Frontal cortex (tissue), 4 donors: ENCODE measurements around the gene MYO5A. TPM values are rescaled to one million over a fixed set of nuclear protein-coding genes. Genes with fewer than 3 reads are reported as not detected.
"Not testable (repeated sequence)": the region's sequence is repeated elsewhere in the genome, so short reads cannot be mapped to it uniquely, and the experiment has no call there.

Experiments used
- DNase-seq, 2 donors: peaks; one replicate each; pipeline ENCODE4 v3.0.0; 2012; ENCODE audit warnings: low spot score in 2 of 2
- FAIRE-seq: peaks from 2 replicates; lab custom pipeline; 2012; peaks lifted over from hg19 to GRCh38; lab: Jason Lieb, UNC
- total RNA-seq: library from RNA; depleted of rRNA; stranded (reverse); fragments of >200 nt; gene quantifications from one replicate; pipeline ENCODE4 v1.2.3, GENCODE V29; 2014
- donor health status: control.
- donor health status: control.
- donor health status: control.

The MYO5A gene
- total RNA-seq, 1 donor from 2014 or later, result 125 TPM

DNA sequence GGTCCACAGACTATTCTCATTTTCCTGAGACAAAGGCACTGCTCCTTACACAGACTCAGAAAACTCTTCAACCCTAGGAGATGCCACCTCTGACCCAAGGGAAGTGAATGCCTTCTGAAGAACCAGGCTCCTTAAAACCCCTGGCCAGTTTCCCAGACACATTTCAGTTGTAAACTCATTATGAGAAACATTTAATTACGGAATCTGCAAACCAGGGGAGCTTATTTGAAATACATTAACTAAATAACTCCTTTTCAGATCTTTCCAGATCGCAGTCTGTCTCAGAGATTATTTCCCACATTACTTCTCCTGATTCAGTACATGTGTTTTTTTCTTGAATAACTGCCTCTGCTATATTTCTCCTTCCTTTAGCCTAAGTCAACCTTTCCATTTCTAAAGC, 17.6 kb downstream of the MYO5A start:
- FAIRE-seq (no peak), DNase-seq (no peak)

DNA sequence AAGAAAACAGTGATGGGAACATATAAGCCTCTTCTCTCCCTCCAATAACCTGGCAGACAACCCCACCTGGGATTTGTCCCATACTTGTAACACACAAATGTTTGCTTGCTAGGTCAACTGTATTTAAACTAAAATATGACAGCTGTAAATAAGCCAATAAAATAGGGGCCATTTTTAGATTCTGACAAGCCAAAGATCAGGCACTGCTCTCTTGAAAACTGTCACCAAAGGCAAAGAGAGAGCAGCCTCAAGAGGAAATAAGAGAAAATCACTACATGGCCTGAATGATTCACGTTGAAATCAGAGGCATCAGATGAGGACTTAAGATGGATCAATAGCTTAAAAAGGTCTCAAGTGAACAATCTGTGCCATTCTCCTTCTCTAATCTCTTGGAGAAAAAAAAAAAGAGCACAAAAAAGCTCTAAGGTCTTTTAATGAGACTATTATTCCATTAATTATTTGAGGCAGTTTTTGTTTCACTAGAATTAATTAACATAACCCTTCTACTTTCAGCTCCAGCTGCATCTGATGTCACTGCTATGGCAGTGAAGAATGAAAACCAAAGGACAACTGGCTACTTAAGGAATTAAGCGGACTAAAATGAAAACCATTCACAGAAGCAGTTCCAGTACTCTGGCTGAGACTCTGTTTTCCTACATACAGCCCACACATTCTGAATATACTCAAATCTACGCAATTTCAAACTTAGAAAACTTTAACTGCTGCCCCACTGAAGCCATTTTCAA, 19.0 kb downstream of the MYO5A start:
- FAIRE-seq (no peak), DNase-seq (no peak)

DNA sequence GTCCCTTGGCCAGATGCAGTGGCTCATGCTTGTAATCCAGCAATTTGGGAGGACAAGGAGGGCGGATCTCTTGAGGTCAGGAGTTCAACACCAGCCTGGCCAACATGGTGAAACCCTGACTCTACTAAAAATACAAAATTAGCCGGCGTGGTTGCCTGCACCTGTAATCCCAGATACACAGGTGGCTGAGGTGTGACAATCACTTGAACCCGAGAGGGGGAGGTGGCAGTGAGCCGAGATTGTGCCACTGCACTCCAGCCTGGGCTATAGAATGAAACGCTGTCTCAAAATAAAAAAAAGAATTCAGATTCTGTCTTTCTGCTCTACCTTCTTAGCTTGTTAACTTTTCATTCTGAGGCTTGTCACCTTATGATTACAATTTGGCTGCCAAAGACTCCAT, 22.1 kb downstream of the MYO5A start:
- DNase-seq (no peak), FAIRE-seq (no peak)

DNA sequence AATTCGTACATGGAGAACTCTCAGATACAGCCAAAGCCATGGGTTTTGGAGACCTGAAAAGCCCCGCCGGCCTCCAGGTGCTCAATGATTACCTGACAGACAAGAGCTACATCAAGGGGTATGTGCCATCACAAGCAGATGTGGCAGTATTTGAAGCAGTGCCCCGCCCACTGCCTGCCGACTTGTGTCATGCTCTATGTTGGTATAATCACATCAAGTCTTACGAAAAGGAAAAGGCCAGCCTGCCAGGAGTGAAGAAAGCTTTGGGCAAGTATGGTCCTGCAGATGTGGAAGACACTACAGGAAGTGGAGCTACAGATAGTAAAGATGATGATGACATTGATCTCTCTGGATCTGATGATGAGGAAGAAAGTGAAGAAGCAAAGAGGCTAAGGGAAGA, 23.5 kb downstream of the MYO5A start:
- FAIRE-seq (no peak), DNase-seq (no peak)

DNA sequence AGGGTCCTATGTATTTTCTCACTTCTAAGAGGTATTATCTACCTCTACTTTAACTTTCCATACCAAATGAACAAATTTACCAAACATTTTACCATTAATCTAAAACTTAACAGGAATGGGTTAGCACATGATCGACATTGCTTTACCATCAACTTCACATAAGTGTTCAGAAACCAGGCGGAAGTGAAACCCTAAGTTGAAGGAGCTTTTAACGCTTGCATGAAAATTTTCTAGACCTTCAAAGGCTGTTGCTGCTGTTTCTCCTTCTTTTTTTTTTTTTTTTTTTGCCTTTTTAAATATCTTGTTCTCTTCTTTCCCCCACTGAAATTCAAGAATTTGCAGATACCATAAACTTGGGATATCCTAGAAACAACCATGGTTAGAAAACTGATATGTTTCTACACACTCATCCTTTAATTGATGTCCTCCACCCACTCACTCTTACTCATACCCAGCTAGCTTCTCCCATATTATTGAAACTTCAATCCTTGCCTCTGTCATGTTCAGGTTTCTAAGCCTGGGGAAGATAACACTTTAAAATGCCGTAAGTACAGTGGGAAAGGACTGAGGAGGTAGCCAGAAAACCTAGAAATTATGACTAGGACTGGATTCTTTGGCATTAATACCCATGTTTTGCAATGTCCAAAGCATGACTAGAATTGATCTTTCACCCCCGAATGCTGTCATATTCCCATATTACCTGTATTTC, 24.7 kb downstream of the MYO5A start:
- FAIRE-seq (no peak), DNase-seq (no peak)

DNA sequence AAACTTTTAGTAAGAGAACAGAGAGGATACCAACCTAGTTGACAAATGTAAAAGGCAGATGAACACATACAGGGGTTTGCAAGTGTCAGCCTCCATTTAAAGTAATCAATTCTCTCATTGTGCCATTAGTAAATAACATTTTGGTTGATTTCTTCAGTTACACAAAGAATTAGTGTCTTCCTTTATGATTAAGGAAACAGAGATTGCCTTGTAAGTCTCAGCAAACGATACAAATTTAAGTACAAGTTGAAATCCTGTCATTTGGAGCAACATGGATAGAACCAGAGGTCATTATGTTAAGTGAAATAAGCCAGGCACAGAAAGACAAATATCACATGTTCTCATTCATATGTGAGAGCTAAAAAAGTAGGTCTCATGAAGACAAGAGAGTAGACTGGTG, 26.1 kb downstream of the MYO5A start:
- FAIRE-seq (no peak), DNase-seq (no peak)

DNA sequence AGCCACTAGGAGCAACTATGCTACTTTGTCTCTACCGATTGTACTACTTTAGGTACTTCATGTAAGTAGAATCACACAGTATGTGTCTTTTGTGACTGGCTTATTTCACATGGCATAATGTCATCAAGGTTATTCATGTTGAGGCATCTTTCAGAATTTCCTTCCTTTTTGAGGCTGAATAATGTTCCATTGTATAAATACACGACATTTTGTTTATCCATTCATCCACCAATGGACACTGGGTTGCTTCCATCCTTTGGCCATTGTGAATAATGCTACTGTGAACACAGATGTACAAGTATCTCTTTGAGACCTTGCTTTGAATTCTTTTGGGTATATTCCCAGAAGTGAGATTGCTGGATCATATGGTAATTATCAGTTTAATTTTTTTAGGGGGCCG, 29.2 kb downstream of the MYO5A start:
- FAIRE-seq (no peak), DNase-seq (no peak)

DNA sequence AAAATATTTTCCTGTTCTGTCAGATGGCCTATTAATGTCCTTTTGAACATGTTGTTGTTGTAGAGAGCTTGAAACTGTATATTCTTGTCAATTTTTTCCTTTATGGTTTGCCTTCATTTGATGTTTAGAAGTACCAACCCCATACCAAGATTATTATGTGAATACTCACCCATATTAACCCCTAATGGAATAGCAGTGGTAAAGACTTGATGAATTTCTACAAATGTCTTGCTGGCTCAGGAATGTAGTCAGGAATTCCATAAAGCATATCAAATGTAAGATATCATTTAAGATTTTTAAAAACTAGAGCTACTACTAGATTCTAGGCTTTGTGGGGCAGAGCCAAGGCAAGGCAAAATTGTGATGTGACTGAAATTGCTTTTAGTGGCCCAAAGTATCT, 30.0 kb downstream of the MYO5A start:
- no peak for FAIRE-seq
- DNase-seq, result no peak

DNA sequence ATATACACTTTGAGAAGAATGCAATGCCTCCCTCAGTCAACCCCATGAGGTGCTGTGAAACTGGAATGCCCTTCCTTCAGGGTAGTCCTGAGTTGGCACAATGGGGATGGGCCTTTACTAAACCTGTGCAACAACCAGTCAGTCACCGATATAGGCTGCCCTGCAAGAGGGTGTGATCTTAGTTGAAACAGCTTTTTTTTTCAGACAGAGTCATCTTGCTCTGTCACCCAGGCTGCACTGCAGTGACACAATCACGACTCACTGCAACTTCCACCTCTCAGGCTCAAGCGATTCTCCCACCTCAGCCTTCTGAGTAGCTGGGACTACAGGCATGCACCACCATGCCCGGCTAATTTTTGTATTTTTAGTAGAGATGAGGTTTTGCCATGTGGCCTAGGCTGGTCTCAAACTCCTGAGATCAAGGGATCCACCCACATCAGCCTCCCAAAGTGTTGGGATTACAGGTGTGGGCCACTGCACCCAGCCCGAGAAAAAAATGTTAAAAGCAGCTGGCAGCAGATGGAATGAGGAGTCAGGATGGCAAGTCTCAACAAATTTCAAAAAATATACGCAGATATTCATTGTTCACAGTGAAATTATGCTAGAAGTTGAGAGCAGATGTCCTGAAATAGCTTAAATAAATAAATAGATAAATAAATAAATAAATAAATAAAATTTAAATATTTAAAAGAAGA, 31.8 kb downstream of the MYO5A start:
- DNase-seq (no peak), FAIRE-seq (no peak)

DNA sequence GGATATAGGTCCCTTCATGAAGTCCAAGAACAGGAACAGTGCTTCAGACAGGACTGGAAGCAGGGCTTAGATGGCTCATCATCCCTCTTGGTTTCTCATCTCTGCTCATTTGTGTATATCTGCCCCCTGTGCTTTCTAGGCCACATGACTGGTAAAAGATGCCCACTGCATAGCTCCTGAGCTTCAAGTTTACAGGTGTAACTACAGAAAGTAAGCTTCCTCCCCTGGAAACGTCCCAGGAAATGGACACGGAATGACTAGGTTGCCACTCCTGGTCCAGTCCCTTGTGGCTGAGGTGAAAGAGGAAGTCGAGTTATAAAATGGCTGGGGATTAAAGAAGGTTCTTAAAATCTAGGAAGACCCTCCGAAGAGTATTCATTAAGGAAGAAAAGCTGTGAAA, 32.5 kb downstream of the MYO5A start:
- FAIRE-seq, result no peak
- no peak for DNase-seq

DNA sequence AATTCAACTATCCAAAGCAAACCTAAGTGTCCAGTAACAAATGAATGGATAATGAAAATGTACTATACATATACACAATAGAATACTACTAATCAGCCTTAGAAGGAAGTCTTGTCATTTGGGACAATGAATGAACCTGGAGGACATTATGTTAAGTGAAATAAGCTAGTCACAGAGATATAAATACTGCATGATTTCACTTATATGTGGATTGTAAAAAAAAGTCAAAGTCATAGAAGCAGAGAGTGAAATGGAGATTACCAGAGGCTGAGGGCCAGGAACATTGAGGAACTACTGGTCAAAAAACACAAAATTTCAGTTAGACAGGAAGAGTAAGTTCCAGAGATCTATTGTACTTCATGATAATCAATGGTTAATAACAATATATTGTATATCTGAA, 33.6 kb downstream of the MYO5A start:
- no peak for FAIRE-seq
- DNase-seq, result no peak

DNA sequence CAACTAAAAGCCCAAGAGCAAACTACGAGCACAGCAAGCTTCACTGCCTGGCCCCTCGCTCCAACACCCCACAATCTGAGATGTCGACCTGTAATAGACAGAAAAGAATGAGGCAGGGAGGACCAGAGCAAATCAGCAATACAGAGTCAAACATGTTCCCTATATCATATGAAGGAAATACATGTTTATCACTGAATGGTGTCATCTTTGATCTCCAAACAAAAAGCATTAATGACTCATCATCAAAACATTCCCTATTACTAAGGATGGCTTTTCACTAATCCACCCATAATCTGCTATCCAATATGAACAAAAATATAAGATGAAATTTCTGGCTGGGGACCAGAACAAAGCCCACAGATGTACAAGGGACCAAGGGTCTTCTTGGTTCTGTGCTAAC, 34.7 kb downstream of the MYO5A start:
- FAIRE-seq (no peak), DNase-seq (no peak)

DNA sequence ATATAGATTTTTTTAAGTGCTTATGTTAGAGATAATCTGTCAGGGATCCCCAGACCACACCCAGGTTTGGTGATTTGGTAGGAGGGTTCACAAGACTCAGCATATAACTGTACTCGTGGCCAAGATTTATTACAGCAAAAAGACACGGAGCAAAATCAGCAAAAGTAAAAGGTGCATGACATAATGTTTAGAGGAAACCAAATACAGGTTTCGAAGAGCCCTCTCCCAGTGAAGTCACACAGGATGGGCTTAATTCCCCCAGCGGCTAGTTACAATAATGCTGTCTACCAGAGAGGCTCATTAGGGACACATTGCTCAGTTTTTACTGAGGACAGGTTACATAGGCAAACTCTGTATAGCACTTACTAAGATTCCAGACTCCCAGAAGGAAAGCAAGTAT, 36.5 kb downstream of the MYO5A start:
- no peak for DNase-seq
- no peak for FAIRE-seq

DNA sequence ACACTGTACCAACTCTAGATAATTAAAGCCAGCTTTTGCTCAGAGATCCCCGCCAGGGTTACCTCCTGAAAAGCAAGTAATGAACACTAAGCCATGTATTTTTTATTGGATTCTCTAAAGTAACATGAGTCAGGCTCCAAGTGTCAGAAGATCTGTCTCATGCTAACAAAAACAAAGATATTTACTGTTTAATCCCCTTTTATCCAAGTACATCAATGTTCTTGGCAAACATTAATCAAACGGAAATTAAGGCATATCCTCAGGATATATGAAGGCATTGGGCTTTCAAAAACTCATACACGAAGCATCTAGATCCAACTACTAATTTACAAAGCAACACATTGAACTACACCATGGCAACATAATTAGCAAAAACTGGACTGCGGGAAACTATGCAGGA, 37.2 kb downstream of the MYO5A start:
- DNase-seq (no peak), FAIRE-seq (no peak)

DNA sequence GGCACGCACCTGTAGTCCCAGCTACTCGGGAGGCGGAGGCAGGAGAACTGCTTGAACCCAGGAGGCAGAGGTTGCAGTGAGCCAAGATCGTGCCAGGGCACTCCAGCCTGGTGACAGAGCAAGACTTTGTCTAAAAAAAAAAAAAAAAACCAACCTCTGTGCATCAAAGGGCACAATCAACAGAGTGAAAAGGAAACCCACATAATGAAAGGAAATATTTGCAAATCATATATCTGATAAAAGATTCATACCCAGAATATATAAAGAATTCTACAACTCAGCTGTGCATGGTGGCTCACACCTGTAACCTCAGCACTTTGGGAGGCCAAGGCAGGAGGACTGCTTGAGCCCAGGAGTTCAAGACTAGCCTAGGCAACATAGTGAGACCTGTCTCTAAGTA, 39.2 kb downstream of the MYO5A start:
- FAIRE-seq, result not testable (repeated sequence)

DNA sequence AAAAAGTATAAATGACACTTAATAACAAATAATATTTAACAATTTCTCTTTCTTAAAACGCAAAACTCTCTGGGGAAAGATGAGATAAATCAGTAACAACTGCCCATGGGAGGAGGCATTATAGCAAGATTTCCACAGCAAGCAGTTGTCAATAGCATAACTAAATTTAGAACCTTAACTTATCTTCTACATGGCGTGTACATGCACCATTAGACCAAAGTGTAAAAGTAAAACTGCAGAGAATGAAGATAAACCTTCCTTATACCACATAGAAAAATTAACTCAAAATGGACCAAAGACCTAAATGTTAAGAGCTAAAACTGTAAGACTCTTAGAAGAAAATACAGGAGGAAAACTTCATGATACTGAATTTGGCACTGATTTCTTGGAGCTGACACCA, 39.9 kb downstream of the MYO5A start:
- no peak for FAIRE-seq
- DNase-seq, result no peak

More for the DNA sequence above, 39.2 kb downstream of the MYO5A start:
- DNase-seq, result not testable (repeated sequence)

DNA sequence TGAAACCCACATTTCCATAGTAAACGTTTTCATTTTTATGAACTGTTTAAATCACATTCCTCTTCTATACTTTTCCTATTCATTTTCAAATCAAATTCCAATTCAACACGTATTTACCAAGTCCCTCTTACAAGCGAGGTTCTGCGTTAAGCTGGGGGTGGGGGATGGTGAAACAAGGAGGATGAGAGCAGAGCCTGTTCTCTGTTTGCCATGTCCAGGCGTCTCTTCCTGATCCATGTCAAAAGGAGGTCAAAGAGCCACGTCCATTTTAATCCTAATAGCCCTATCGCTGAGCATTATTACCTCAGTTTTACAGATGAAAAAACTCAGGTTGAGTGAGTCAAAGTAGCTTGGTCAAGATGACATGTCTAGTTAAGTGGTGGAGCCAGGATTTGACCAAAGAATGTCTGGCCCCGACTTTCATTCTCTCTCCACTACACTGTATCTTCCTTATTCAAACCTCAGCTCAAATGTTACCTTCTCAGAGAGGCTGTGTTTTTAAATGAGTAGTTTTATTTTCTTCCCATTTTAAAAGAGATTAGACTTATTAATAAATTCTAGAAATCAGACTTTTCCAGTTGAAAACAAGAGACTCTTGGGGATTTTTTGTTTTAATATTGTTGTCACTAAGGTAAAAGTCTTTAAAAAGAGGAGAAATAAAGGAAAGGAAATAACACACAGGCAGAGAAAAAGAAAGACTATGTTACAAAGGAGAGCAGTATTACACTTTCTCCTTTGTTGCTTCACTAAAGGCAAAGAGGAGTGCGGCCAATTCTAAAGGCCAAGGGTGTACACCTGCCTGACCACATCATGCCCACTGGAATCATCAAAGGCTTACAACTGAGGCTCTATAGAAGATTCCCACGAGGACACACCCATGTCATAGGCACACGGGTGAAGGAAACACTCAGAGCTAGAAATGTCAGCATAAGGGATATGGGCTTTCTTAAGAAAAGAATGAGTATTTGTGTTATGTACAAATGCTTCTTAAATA, 42.4 kb downstream of the MYO5A start:
- FAIRE-seq, result no peak
- no peak for DNase-seq

DNA sequence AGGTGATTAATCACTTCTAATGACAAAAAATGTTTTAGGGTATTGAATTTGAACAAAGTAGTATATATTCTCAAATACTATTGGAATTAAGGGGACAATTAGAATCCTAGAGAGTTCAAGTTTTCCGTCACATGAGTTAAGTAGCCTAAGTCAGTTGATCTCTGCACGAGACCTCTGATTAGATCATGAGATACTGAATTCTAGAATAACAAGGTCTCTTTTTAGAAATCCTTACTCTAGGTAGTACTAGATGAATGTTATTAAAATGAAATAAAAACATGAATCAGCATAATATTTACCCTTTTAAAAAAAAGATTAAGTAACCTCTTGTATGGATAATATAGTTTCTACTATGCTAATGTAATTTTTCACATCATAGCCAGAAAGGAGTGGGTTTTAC, 43.4 kb downstream of the MYO5A start:
- FAIRE-seq, result peak; percentile 65

DNA sequence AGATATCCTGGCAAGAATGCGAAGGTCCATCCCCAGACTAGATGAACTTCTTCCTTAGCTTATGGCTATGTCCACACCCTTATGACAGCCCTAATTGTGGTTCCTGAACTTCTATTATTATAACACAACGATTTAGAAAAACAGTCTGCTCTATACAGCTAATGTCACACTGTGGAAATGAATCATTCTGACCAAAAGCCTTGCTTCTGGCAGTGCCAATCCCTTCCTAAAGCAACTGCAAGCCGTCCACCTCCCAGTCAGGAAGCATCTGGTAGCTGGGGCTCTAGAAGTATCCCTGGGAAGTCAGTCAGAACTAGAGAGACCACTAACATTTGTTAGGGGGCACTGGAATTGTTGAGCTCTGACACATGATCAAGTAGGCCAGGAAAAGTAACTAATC, 45.0 kb downstream of the MYO5A start:
- no peak for FAIRE-seq
- no peak for DNase-seq

More for the DNA sequence above, 43.4 kb downstream of the MYO5A start:
- DNase-seq, result no peak

DNA sequence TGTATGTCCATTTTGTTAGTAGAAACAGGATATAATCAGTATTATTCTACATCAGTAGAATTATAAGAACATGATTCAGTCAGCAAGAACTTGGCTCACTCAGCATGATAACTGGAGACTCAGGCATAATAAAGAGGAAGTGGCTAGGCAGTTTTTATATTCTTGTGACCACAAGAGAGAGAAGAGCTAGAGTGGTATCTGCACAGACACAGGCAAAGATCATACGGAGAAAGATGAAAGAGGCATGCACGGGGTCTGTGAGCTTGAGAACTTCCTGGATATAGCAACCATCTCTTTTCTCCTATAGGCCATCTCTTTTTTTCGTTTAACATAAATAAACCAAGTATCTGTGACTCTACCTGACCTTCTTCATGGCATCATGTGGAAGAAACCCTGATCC, 46.8 kb downstream of the MYO5A start:
- FAIRE-seq (no peak), DNase-seq (no peak)
